Esophagus muscularis mucosa (tissue), 4 donors: ENCODE measurements around the gene TMEM45A. TPM values are rescaled to one million over a fixed set of nuclear protein-coding genes. Genes with fewer than 3 reads are reported as not detected.

ENCODE experiments used
- DNase-seq: peaks from one replicate; pipeline ENCODE4 v3.0.0-alpha.2; 2017; ENCODE audit errors: extremely low spot score
- H3K27ac ChIP-seq, 4 donors: fragments of 200-600 bp; sonication (generic); replicated peaks in 1 of 4; 1 replicate in 3 of 4; 2 replicates in 1 of 4; pipeline ENCODE4 v1.5.1; 2016 to 2019; ENCODE audit warnings: mild to moderate bottlenecking in 1 of 4
- H3K27me3 ChIP-seq, 4 donors: fragments of 200-600 bp; sonication (generic); one replicate each; pipeline versions ENCODE4 v1.5.1 to v1.6.0; 2016 to 2019
- H3K36me3 ChIP-seq, 4 donors: fragments of 200-600 bp; sonication (generic); one replicate each; pipeline ENCODE4 v1.5.1; 2016 to 2019
- H3K4me1 ChIP-seq, 4 donors: fragments of 200-600 bp; sonication (generic); one replicate each; pipeline ENCODE4 v1.5.1; 2016 to 2019
- H3K4me3 ChIP-seq, 4 donors: fragments of 200-600 bp; sonication (generic); 1 replicate in 2 of 4; 2 replicates in 2 of 4; pipeline ENCODE4 v1.5.1; 2016 to 2019; ENCODE audit warnings: mild to moderate bottlenecking in 4 of 4, moderate library complexity in 1 of 4
- H3K9me3 ChIP-seq, 4 donors: fragments of 200-600 bp; sonication (generic); 1 replicate in 3 of 4; 2 replicates in 1 of 4; pipeline ENCODE4 v1.5.1; 2016 to 2019
- EP300 ChIP-seq: sonication (generic); formaldehyde crosslinking; IDR thresholded peaks from one replicate; pipeline ENCODE4 v1.6.1; 2017; ENCODE audit warnings: antibody characterized with exemption
- POLR2A ChIP-seq: fragments of 450-650 bp; IDR thresholded peaks from one replicate; pipeline ENCODE4 v1.6.1; 2017; ENCODE audit warnings: antibody characterized with exemption, moderate library complexity, mild to moderate bottlenecking, low read depth
- POLR2AphosphoS5 ChIP-seq, 2 donors: sonication (generic); formaldehyde crosslinking; IDR thresholded peaks; one replicate each; pipeline ENCODE4 v1.6.1; 2017; ENCODE audit warnings: antibody characterized with exemption in 2 of 2
- WGBS: methylation state at CpG from one replicate; pipeline ENCODE4 v1.1.5; 2018; 5-methylcytosine and 5-hydroxymethylcytosine counted together
- intact Hi-C: fragments of 100-400 bp; cut with DNase I; formaldehyde crosslinking; loops from one replicate; pipeline ENCODE4 v1.15.1; 2023
- total RNA-seq, 4 donors: library from RNA; depleted of rRNA; stranded (reverse); fragments of >200 nt; gene quantifications; one replicate each; pipeline versions ENCODE4 v1.1.0 to v1.2.1, GENCODE V29; 2016
- TF ChIP-seq, protein P1 (sequence below), 3 experiments: fragments of 200-600 bp in 2 of 3; fragments of 450-650 bp in 1 of 3; sonication (generic) in 2 of 3; IDR thresholded peaks; one replicate each; pipeline ENCODE4 v1.5.1; 2017 to 2019; ENCODE audit warnings: antibody characterized with exemption in 3 of 3, mild to moderate bottlenecking in 2 of 3, moderate library complexity in 1 of 3

TMEM45A gene
- total RNA-seq, 4 donors from 2014 or later = 8.7 to 17.2 (median 9.6) TPM

DNA sequence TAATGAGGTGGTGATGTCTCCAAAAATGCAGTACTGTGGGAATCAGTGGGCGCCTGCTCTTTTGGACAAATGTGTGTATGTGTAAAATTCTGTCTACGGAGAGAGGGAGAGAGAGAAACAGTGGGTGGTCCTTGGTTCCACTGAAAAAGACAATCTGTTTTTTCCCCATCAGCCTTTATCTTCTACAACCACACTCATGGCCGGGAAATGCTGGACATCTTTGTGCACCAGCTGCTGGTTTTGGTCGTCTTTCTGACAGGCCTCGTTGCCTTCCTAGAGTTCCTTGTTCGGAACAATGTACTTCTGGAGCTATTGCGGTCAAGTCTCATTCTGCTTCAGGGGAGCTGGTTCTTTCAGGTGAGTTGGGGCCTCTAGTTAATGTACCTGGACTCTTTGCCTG lies 65.8 kb downstream of the TMEM45A start:
- no peaks in the 10 kb centered on the region for H3K27me3 ChIP-seq
- H3K4me3 ChIP-seq = no peak overlapping the region
- 89% methylated on average over 7 of the region's 7 CpGs for WGBS
- no peak overlapping the region for H3K27ac ChIP-seq
- H3K9me3 ChIP-seq = no peaks in the 10 kb centered on the region
- intact Hi-C loops = no loop called here
- no peaks in the 10 kb centered on the region for H3K36me3 ChIP-seq
- no peaks in the 10 kb centered on the region for H3K4me1 ChIP-seq
- TF ChIP-seq POLR2A (no peak), EP300 (no peak), POLR2AphosphoS5 (IDR thresholded peaks at IDR 0.05) (no peak)
- TF ChIP-seq, protein P1, sequence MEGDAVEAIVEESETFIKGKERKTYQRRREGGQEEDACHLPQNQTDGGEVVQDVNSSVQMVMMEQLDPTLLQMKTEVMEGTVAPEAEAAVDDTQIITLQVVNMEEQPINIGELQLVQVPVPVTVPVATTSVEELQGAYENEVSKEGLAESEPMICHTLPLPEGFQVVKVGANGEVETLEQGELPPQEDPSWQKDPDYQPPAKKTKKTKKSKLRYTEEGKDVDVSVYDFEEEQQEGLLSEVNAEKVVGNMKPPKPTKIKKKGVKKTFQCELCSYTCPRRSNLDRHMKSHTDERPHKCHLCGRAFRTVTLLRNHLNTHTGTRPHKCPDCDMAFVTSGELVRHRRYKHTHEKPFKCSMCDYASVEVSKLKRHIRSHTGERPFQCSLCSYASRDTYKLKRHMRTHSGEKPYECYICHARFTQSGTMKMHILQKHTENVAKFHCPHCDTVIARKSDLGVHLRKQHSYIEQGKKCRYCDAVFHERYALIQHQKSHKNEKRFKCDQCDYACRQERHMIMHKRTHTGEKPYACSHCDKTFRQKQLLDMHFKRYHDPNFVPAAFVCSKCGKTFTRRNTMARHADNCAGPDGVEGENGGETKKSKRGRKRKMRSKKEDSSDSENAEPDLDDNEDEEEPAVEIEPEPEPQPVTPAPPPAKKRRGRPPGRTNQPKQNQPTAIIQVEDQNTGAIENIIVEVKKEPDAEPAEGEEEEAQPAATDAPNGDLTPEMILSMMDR (IDR thresholded peaks at IDR 0.05) = no peak
- DNase-seq = no peak

DNA sequence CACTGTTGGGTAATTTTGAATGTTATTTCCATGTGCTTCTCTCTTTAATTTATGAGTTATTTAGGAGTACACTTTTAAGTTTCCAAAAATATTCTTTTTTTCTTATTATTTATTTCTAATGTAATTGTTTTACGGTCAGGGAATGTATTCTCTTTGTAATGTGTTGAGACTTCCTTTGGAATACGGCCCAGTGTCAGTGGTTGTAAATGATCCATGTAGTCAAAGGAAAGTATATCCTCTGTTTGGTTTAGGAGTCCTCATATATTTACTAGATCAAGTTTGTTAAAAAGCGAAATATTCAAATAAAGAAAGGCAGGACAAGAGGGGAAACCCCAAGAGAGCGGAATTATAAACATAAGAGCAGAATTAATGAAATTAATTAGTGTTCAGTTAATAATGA lies 68.0 kb downstream of the TMEM45A start:
- Histone ChIP-seq H3K27ac (no peak overlapping the region), H3K27me3 (no peaks in the 10 kb centered on the region), H3K36me3 (no peaks in the 10 kb centered on the region), H3K4me1 (no peaks in the 10 kb centered on the region), H3K4me3 (no peak overlapping the region), H3K9me3 (no peaks in the 10 kb centered on the region)
- TF ChIP-seq EP300 = no peak
- TF ChIP-seq POLR2AphosphoS5 (IDR thresholded peaks at IDR 0.05) = no peak
- no peak for TF ChIP-seq POLR2A
- TF ChIP-seq, protein P1 (IDR thresholded peaks at IDR 0.05) = no peak
- 76% methylated on average over 4 of the region's 4 CpGs for WGBS
- intact Hi-C loops = no loop called here
- DNase-seq = no peak

GRCh38 chr3:100561459-100562158 lies 69.2 kb downstream of the TMEM45A start:
- 80% methylated on average over 7 of the region's 7 CpGs for WGBS
- intact Hi-C loops = no loop called here
- Histone ChIP-seq H3K4me3 (no peak overlapping the region), H3K27me3 (no peaks in the 10 kb centered on the region), H3K4me1 (no peaks in the 10 kb centered on the region), H3K27ac (no peak overlapping the region), H3K9me3 (no peaks in the 10 kb centered on the region), H3K36me3 (no peaks in the 10 kb centered on the region)
- DNase-seq = no peak
- TF ChIP-seq, protein P1 (IDR thresholded peaks at IDR 0.05) = no peak
- TF ChIP-seq POLR2A (no peak), POLR2AphosphoS5 (IDR thresholded peaks at IDR 0.05) (no peak)

- H3K27ac ChIP-seq = no peak overlapping the region
- no peak for TF ChIP-seq EP300
- TF ChIP-seq, protein P1 (IDR thresholded peaks at IDR 0.05) = no peak
- TF ChIP-seq POLR2AphosphoS5 (IDR thresholded peaks at IDR 0.05) = no peak
- 88% methylated on average over 4 of the region's 4 CpGs for WGBS
- intact Hi-C loops = no loop called here
- no peaks in the 10 kb centered on the region for H3K27me3 ChIP-seq
- DNase-seq = no peak
- H3K4me3 ChIP-seq = no peak overlapping the region
- no peaks in the 10 kb centered on the region for H3K36me3 ChIP-seq
- H3K4me1 ChIP-seq = no peaks in the 10 kb centered on the region
- no peaks in the 10 kb centered on the region for H3K9me3 ChIP-seq
These were observed 69.9 kb downstream of the TMEM45A start for GRCh38 chr3:100562224-100562857.

DNA sequence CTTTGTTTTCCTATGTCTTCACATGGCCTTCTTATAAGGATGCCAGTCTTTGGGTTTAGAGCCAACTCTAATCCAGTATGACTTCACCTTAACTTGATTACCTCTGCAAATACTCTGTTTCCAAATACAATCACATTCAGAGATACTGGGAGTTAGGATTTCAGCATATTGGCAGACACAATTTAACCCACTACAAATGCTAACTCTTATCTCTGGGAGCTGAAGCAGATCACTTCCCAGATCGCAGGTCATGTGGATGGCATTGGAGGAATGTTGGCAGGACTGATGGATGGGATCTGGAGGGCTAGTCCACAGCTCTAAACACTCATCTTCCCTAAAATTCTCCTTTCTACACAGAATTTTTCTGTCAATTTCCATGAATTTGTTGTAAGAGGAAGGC lies 70.8 kb downstream of the TMEM45A start:
- H3K9me3 ChIP-seq = no peaks in the 10 kb centered on the region
- WGBS = 63% methylated on average over 1 of the region's 1 CpG
- DNase-seq = no peak
- no peaks in the 10 kb centered on the region for H3K36me3 ChIP-seq
- H3K4me1 ChIP-seq = no peaks in the 10 kb centered on the region
- intact Hi-C loops = no loop called here
- TF ChIP-seq POLR2A = no peak
- TF ChIP-seq EP300 = no peak
- TF ChIP-seq POLR2AphosphoS5 (IDR thresholded peaks at IDR 0.05) = no peak
- TF ChIP-seq, protein P1 (IDR thresholded peaks at IDR 0.05) = no peak
- H3K27ac ChIP-seq = no peak overlapping the region
- H3K4me3 ChIP-seq = no peak overlapping the region
- no peaks in the 10 kb centered on the region for H3K27me3 ChIP-seq
